Endothelial cell of umbilical vein (primary cell): ENCODE measurements around the gene CSH2.
"Not testable (repeated sequence)": the region's sequence is repeated elsewhere in the genome, so short reads cannot be mapped to it uniquely, and the experiment has no call there.

Source experiments
- CTCF ChIP-seq, 2 donors: IDR thresholded peaks; 1 replicate in 1 of 2; 2 replicates in 1 of 2; pipeline ENCODE4 v1.5.1; 2011; ENCODE audit warnings: low read length in 2 of 2, mild to moderate bottlenecking in 2 of 2, moderate library complexity in 2 of 2, control low read depth in 1 of 2, inconsistent platforms in 1 of 2, low read depth in 1 of 2; ENCODE audit not compliant: insufficient read depth in 1 of 2; ENCODE audit errors: extremely low read depth in 1 of 2
- EZH2 ChIP-seq: IDR thresholded peaks from 2 replicates; pipeline ENCODE4 v1.6.1; 2012; ENCODE audit warnings: borderline replicate concordance, low read depth, mild to moderate bottlenecking, moderate library complexity, low read length, inconsistent platforms; ENCODE audit not compliant: severe bottlenecking
- FOS ChIP-seq: IDR thresholded peaks from 2 replicates; pipeline ENCODE4 v1.6.1; 2011; ENCODE audit warnings: mild to moderate bottlenecking, low read length, moderate library complexity, borderline replicate concordance; ENCODE audit not compliant: insufficient read depth
- MYC ChIP-seq: IDR thresholded peaks from one replicate; pipeline ENCODE4 v1.6.1; 2011; ENCODE audit warnings: mild to moderate bottlenecking, low read depth, low read length
- POLR2AphosphoS5 ChIP-seq: IDR thresholded peaks from 2 replicates; pipeline ENCODE4 v1.6.1; 2012; ENCODE audit warnings: low read depth, mild to moderate bottlenecking, control low read depth, low read length, moderate library complexity; ENCODE audit not compliant: insufficient read depth

GRCh38 chr17:63894021-63894420 lies 20.5 kb upstream of the CSH2 start:
- TF ChIP-seq EZH2; POLR2AphosphoS5; CTCF (IDR thresholded peaks at IDR 0.05; ENCODE audit: extremely low read depth in 1 of 2, insufficient read depth in 1 of 2, low read depth in 1 of 2, low read length in 2 of 2); FOS; MYC: not testable (repeated sequence)
